GM06990 (cell line): ENCODE data around the gene UCK2.

ENCODE experiments used
- DNase-seq: peaks from one replicate; pipeline ENCODE4 v3.0.0-alpha.2; 2011; ENCODE audit not compliant: insufficient read length; ENCODE audit errors: extremely low read depth
- H3K27me3 ChIP-seq: replicated peaks from 2 replicates; pipeline ENCODE4 v1.6.0; 2011; ENCODE audit warnings: low read length; ENCODE audit not compliant: control insufficient read depth, insufficient read depth
- H3K36me3 ChIP-seq: 2 replicates; pipeline ENCODE4 v1.5.1; 2011; ENCODE audit warnings: low read length; ENCODE audit not compliant: control insufficient read depth, insufficient read depth
- H3K4me3 ChIP-seq: replicated peaks from 2 replicates; pipeline ENCODE4 v1.5.1; 2011; ENCODE audit warnings: low read depth, mild to moderate bottlenecking, control low read depth, low read length
- CTCF ChIP-seq: IDR thresholded peaks from 2 replicates; pipeline ENCODE4 v1.5.1; 2011; ENCODE audit warnings: low read length, control low read depth, mild to moderate bottlenecking, inconsistent platforms; ENCODE audit not compliant: insufficient read depth, poor library complexity, severe bottlenecking

Gene UCK2

DNA sequence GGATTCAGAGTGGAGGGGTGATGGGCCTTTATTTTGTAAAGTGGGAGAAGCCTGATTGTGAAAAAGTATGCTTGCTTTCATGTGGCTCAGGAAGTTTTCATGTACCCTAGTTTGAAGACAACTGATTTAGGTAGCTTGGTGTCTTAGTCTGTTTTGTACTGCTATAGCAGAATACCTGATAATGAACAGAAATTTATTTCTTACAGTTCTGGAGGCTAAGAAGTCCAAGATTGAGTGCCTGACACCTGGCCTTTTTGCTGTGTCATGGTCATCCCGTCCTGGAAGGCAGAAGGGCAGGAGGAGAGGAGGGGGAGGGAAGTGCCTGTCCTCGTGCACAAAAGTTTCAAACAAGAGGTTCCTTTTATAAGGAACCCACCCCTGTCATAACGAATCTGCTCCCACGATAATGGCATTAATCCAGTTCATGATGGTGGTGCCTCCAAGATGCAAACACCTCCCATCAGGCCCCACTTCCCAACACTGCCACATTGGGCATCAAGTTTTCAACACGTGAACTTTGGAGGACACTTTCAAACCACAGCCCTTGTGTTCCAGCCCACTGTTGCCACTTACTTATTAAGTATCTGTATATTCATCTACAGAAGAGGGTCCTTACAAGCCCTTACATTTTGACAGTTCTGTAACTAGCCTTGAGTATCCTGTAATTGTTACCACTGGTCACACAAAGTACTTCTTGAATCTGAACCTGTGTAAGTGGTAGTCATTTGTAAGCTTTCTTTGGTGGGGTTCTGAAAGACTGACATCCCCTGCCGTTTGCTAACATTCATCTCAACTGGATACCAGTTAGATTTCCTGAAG is 9.5 kb downstream of the UCK2 start:
- H3K36me3 ChIP-seq: no peaks in the 10 kb centered on the region; the same call in 1 of the 2 replicates
- DNase-seq: no peak
- no peaks in the 10 kb centered on the region for H3K27me3 ChIP-seq
- H3K4me3 ChIP-seq: no peak overlapping the region
- no peak for TF ChIP-seq CTCF

DNA sequence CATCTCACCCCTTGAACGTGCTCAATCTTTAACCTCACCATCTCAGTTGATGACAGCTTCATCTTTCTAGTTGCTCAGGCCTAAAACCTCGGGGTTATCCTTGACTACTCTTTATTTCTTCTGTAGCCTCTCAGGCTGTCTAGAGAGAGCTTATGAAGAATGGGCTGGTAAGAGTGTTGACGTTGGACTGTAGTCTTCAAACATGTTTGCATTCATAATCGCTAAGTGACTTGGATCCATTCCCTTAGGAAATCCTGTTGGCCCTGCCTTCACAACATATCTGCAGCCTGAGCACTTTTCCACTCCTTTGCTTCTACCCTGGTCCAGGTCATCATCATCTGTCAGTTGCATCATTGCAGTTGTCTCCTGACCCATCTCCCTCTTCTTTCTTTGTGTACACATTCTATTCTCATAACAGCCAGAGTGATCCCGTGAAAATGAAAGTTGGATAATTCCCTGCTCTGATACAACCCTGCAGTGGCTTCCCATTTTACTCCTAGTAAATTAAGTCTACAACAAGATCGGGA is 10.5 kb downstream of the UCK2 start:
- no peak for TF ChIP-seq CTCF
- no peak for DNase-seq
- no peaks in the 10 kb centered on the region; the same call in 1 of the 2 replicates for H3K36me3 ChIP-seq

GRCh38 chr1:165840423-165840822 is 13.0 kb downstream of the UCK2 start:
- DNase-seq: no peak
- H3K27me3 ChIP-seq: no peaks in the 10 kb centered on the region
- TF ChIP-seq CTCF: no peak
- H3K36me3 ChIP-seq: no peaks in the 10 kb centered on the region; the same call in 1 of the 2 replicates
- no peak overlapping the region for H3K4me3 ChIP-seq

More for the DNA sequence above, 10.5 kb downstream of the UCK2 start:
- Histone ChIP-seq H3K4me3 (no peak overlapping the region), H3K27me3 (no peaks in the 10 kb centered on the region)

DNA sequence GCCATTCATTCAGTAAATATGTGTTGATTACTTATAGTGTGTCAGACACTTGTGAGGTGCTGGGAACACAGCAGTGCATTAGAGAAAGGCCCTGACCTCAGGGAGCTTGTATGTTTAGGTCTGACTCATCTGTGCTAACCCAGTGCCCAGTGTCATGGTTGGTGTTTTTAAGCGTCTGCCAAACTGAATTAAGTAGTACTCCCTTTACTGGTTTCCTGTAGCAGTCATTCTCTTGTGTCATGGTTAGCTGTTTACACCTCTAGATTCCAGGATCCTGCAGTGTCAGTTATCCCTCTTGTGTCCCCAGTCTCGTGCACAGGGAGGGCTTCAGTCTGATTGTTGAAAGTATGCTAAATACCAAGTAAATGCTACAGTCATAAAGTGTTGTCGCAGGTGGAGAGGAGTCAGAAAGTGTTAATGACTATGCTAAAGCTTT is 14.2 kb downstream of the UCK2 start:
- Histone ChIP-seq H3K27me3 (no peaks in the 10 kb centered on the region), H3K36me3 (no peaks in the 10 kb centered on the region; the same call in 1 of the 2 replicates), H3K4me3 (no peak overlapping the region)
- no peak for DNase-seq
- TF ChIP-seq CTCF: no peak

GRCh38 chr1:165842023-165842670 is 14.7 kb downstream of the UCK2 start:
- Histone ChIP-seq H3K4me3 (no peak overlapping the region), H3K36me3 (no peaks in the 10 kb centered on the region), H3K27me3 (no peaks in the 10 kb centered on the region)
- DNase-seq: no peak
- no peak for TF ChIP-seq CTCF
